Vagina (tissue), 2 donors: Measurements from ENCODE around the gene PRICKLE1. TPM values are rescaled to one million over a fixed set of nuclear protein-coding genes. Genes with fewer than 3 reads are reported as not detected.
A peak's percentile ranks its signal among the peaks of the same experiment; 100 is the strongest.

ENCODE experiments used
- DNase-seq, 2 donors: peaks; one replicate each; pipeline ENCODE4 v3.0.0-alpha.2; 2017; ENCODE audit errors: extremely low spot score in 2 of 2
- H3K27ac ChIP-seq: fragments of 200-600 bp; sonication (generic); one replicate; pipeline ENCODE4 v1.5.1; 2019
- H3K27me3 ChIP-seq: fragments of 200-600 bp; sonication (generic); one replicate; pipeline ENCODE4 v1.5.1; 2019
- H3K36me3 ChIP-seq, 2 donors: fragments of 200-600 bp; sonication (generic); one replicate each; pipeline ENCODE4 v1.5.1; 2017 to 2019
- H3K4me1 ChIP-seq: fragments of 200-600 bp; sonication (generic); one replicate; pipeline ENCODE4 v1.5.1; 2019
- H3K4me3 ChIP-seq, 2 donors: fragments of 200-600 bp; sonication (generic); 1 replicate in 1 of 2; 2 replicates in 1 of 2; pipeline ENCODE4 v1.5.1; 2016 to 2019
- H3K9me3 ChIP-seq: fragments of 200-600 bp; sonication (generic); one replicate; pipeline ENCODE4 v1.5.1; 2019
- POLR2A ChIP-seq, 2 donors: fragments of 450-650 bp; IDR thresholded peaks; one replicate each; pipeline ENCODE4 v1.6.1; 2017; ENCODE audit warnings: antibody characterized with exemption in 2 of 2, mild to moderate bottlenecking in 2 of 2, moderate library complexity in 2 of 2
- POLR2AphosphoS5 ChIP-seq, 2 donors: sonication (generic); formaldehyde crosslinking; IDR thresholded peaks; one replicate each; pipeline ENCODE4 v1.9.0; 2017; ENCODE audit warnings: antibody characterized with exemption in 2 of 2, mild to moderate bottlenecking in 2 of 2, low read depth in 1 of 2; ENCODE audit not compliant: insufficient read depth in 1 of 2
- intact Hi-C: fragments of 100-400 bp; cut with DNase I; formaldehyde crosslinking; loops from one replicate; pipeline ENCODE4 v1.15.1; 2023
- total RNA-seq: library from RNA; depleted of rRNA; stranded (reverse); fragments of >200 nt; gene quantifications from one replicate; pipeline ENCODE4 v1.2.3, GENCODE V29; 2016
- TF ChIP-seq, protein P1 (sequence below), 3 experiments: fragments of 450-650 bp in 2 of 3; fragments of 200-600 bp in 1 of 3; sonication (generic) in 1 of 3; IDR thresholded peaks; one replicate each; pipeline ENCODE4 v1.5.1; 2017 to 2019; ENCODE audit warnings: antibody characterized with exemption in 3 of 3, mild to moderate bottlenecking in 2 of 3, moderate library complexity in 2 of 3

The PRICKLE1 gene
- total RNA-seq, 1 donor from 2014 or later, result 25.3 TPM

DNA sequence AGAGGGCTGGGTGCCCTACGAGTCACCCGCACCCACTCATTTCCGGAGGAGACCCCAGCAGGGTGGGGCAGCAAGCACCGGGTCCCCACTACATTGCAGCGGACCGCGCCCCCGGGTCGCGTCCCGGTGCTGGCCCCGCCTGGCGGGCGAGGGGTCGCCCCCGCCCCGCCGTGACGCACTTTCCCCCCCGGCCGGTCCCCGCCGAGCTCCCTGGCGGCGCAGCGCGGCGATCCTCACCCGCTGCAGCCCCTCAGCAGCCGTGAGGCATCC is 106.1 kb downstream of the PRICKLE1 start:
- DNase-seq, result peak in 1 of 2 donors; percentile 84
- H3K27ac ChIP-seq, result peak overlapping the region; percentile 93
- no peaks in the 10 kb centered on the region for H3K36me3 ChIP-seq
- intact Hi-C loops, result loop anchor here (10.0 kb wide), 2 partner anchors 101 to 801 kb away; partner anchors contain the start of gene PRICKLE1
- H3K9me3 ChIP-seq, result no peaks in the 10 kb centered on the region
- TF ChIP-seq POLR2AphosphoS5 (IDR thresholded peaks at IDR 0.05; ENCODE audit: insufficient read depth in 1 of 2, low read depth in 1 of 2) (no peak), POLR2A (IDR thresholded peaks at IDR 0.05) (no peak)
- TF ChIP-seq, protein P1, sequence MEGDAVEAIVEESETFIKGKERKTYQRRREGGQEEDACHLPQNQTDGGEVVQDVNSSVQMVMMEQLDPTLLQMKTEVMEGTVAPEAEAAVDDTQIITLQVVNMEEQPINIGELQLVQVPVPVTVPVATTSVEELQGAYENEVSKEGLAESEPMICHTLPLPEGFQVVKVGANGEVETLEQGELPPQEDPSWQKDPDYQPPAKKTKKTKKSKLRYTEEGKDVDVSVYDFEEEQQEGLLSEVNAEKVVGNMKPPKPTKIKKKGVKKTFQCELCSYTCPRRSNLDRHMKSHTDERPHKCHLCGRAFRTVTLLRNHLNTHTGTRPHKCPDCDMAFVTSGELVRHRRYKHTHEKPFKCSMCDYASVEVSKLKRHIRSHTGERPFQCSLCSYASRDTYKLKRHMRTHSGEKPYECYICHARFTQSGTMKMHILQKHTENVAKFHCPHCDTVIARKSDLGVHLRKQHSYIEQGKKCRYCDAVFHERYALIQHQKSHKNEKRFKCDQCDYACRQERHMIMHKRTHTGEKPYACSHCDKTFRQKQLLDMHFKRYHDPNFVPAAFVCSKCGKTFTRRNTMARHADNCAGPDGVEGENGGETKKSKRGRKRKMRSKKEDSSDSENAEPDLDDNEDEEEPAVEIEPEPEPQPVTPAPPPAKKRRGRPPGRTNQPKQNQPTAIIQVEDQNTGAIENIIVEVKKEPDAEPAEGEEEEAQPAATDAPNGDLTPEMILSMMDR (IDR thresholded peaks at IDR 0.05), result no peak
- H3K4me3 ChIP-seq, result peak overlapping the region; percentile 58 to 76
- no peaks in the 10 kb centered on the region for H3K27me3 ChIP-seq
- H3K4me1 ChIP-seq, result peaks cover 27% of the 10 kb centered on the region

DNA sequence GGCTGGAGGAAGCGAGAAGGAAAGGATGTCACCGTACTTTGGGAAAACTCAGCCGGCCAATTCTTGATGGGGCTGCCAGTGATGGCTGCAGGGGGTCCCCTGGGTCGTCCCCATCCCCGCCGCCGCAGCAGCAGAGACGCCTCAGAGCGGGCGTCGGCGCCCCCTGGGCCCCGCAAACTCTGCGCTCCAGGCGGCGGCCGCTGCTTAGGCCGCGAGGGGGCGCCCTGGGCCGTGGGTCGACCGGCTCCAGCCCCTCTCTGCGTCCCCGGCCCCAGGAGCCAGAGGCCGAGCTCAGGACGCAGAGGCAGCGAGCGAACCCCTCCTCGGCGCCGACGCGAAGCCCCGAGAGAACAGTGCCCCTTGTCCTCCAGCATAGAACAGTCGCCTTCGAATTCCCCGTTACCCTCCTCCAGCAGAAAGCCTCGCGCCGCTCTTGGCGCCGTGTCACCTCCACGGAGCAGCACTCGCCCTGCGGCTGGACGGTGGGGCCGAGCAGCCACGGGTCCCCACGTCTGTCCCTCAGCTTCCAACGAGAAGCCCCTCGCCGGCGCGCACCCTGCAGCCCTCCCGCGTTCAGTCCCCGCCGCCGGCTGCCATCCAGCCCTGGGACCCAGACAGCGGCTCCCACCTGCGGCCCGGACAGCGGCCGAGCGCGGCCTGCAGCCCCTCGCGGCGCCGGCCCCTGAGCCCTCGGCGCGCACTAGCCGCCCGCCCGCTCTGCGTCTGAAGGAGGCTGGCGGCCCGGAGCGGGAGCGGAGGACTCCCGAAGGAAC is 106.6 kb downstream of the PRICKLE1 start:
- peak in 1 of 2 donors; percentile 84 for DNase-seq
- H3K36me3 ChIP-seq, result no peaks in the 10 kb centered on the region
- H3K9me3 ChIP-seq, result no peaks in the 10 kb centered on the region
- H3K27me3 ChIP-seq, result no peaks in the 10 kb centered on the region
- TF ChIP-seq POLR2A (IDR thresholded peaks at IDR 0.05), result no peak
- TF ChIP-seq, protein P1 (IDR thresholded peaks at IDR 0.05), result peak; percentile 30 to 95 (median 84)
- TF ChIP-seq POLR2AphosphoS5 (IDR thresholded peaks at IDR 0.05; ENCODE audit: insufficient read depth in 1 of 2, low read depth in 1 of 2), result peak in 1 of 2 donors; percentile 38
- peaks cover 27% of the 10 kb centered on the region for H3K4me1 ChIP-seq
- peak overlapping the region; percentile 58 to 76 for H3K4me3 ChIP-seq
- H3K27ac ChIP-seq, result peak overlapping the region; percentile 93
- intact Hi-C loops, result loop anchor here (10.0 kb wide), 2 partner anchors 102 to 802 kb away; partner anchors contain the start of gene PRICKLE1

GRCh38 chr12:42482041-42482747 is 107.4 kb downstream of the PRICKLE1 start:
- TF ChIP-seq POLR2AphosphoS5 (IDR thresholded peaks at IDR 0.05; ENCODE audit: insufficient read depth in 1 of 2, low read depth in 1 of 2) (peak in 1 of 2 donors; percentile 54), POLR2A (IDR thresholded peaks at IDR 0.05) (no peak)
- TF ChIP-seq, protein P1 (IDR thresholded peaks at IDR 0.05), result no peak
- intact Hi-C loops, result loop anchor here (10.0 kb wide), 2 partner anchors 103 to 803 kb away; partner anchors contain the start of gene PRICKLE1

DNA sequence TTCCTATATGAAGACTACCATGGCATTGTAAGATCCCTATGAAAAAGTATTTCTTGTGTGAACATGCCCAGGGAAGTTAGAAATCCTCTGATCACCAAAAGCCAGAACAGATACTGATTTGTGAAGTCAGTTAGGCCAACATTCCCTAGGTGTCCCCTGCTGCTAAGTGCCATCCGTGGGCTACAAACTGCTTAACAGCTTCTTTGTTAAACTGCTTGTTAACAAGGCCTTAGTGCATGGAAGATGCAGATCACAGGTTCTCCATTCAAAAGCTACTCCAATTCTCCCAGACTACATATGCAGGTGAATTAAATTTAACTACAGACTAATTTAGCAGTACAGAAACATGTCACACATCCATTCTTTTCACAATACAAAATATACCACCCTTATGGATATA is 108.2 kb downstream of the PRICKLE1 start:
- peaks cover 27% of the 10 kb centered on the region for H3K4me1 ChIP-seq
- no peaks in the 10 kb centered on the region for H3K27me3 ChIP-seq
- H3K9me3 ChIP-seq, result no peaks in the 10 kb centered on the region
- DNase-seq, result no peak
- no peak overlapping the region for H3K27ac ChIP-seq
- TF ChIP-seq POLR2AphosphoS5 (IDR thresholded peaks at IDR 0.05; ENCODE audit: insufficient read depth in 1 of 2, low read depth in 1 of 2), result no peak
- TF ChIP-seq POLR2A (IDR thresholded peaks at IDR 0.05), result no peak
- TF ChIP-seq, protein P1 (IDR thresholded peaks at IDR 0.05), result no peak
- H3K4me3 ChIP-seq, result no peak overlapping the region
- intact Hi-C loops, result loop anchor here (10.0 kb wide), 2 partner anchors 103 to 803 kb away; partner anchors contain the start of gene PRICKLE1
- H3K36me3 ChIP-seq, result no peaks in the 10 kb centered on the region

More at GRCh38 chr12:42482041-42482747, 107.4 kb downstream of the PRICKLE1 start:
- H3K27me3 ChIP-seq, result no peaks in the 10 kb centered on the region
- no peaks in the 10 kb centered on the region for H3K9me3 ChIP-seq
- DNase-seq, result no peak
- H3K27ac ChIP-seq, result peak overlapping the region; percentile 93
- H3K4me1 ChIP-seq, result peaks cover 27% of the 10 kb centered on the region
- H3K36me3 ChIP-seq, result no peaks in the 10 kb centered on the region
- peak overlapping the region; percentile 58 to 76 for H3K4me3 ChIP-seq
